GM12872 (cell line): ENCODE measurements around the gene TGM2.

Experiments
- CTCF ChIP-seq: IDR thresholded peaks from 3 replicates; pipeline ENCODE4 v1.5.1; 2011; ENCODE audit warnings: low read depth, mild to moderate bottlenecking, low read length, moderate library complexity; ENCODE audit not compliant: insufficient read depth

TGM2 gene

GRCh38 chr20:38152175-38152620, 12.9 kb downstream of the TGM2 start:
- no peak for TF ChIP-seq CTCF

DNA sequence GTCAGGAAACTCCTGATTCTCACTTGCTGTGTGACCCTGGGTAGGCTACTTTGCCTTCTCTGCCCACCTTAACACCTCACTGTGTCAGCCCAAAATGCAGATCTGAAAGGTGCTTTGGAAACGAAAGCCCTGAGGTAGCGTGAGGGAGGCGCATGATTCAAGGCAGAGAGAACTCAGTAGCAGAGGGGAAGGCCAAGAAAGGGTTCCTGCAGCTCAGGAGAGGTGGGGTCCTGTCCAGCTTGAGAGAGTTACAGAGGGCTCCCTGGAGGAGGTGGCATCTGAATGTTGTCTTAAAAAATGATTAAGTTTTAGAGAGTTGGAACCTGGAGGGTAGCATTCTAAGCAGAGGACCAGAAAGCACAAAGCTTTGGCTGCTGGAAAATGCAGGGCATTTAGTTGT, 13.6 kb downstream of the TGM2 start:
- TF ChIP-seq CTCF: no peak

- no peak for TF ChIP-seq CTCF
Measured at GRCh38 chr20:38150335-38151170, 14.5 kb downstream of the TGM2 start.

- TF ChIP-seq CTCF: no peak
Measured at GRCh38 chr20:38148328-38149102, 16.6 kb downstream of the TGM2 start.

- no peak for TF ChIP-seq CTCF
Measured at GRCh38 chr20:38147751-38148150, 17.3 kb downstream of the TGM2 start.

DNA sequence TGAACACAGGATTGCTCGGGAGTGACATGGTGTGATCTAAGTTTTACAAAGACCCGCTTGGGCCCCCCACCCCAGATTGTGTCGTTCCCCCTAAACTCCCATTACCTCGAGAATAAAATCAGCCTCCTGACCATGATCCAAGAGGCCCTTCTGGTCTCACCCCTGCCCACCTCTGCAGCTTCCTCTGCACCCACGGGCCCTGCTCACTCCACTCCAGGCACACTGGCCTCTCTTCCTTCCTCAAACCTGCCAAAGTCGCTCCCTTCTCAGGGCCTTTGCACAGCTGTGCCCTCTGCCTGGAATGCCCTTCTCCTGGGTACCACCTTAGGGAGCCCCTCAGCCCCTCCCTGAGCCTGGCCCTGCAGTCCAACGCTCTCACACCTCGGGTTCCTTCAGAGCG, 17.9 kb downstream of the TGM2 start:
- TF ChIP-seq CTCF: no peak

DNA sequence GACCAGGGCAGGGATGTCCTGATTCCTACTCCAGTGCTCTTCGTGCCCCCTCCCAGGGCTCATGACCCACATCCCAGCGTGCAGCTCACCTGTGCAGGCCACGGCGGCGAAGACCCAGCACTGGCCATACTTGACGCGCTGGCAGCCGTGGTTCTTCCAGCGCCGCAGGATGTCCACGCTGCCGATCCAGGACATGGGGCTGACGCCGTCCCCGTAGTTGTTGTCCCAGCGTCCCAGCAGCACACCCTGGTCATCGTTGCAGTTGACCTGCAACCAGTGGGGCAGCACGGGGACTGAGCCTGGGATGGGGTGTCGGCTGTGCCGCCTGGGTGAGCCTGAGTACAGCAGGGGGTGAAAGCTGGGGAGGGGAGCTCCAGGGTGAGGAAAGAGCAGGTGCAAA, 18.4 kb downstream of the TGM2 start:
- TF ChIP-seq CTCF: no peak
